Neural cell (in vitro differentiated cells): Measurements from ENCODE around the gene CDSN.

Experiments used
- EP300 ChIP-seq: fragments of 450-650 bp; conservative IDR thresholded peaks from 2 replicates; pipeline ENCODE4 v1.6.1; 2014; ENCODE audit warnings: antibody characterized with exemption, mild to moderate bottlenecking, moderate library complexity; ENCODE audit not compliant: poor library complexity, severe bottlenecking
- TF ChIP-seq, protein P1 (sequence below): fragments of 450-650 bp; IDR thresholded peaks from 2 replicates; pipeline ENCODE4 v1.5.1; 2014; ENCODE audit warnings: antibody characterized with exemption, mild to moderate bottlenecking, moderate library complexity; ENCODE audit not compliant: poor library complexity, severe bottlenecking

- TF ChIP-seq EP300, result no peak
- TF ChIP-seq, protein P1, sequence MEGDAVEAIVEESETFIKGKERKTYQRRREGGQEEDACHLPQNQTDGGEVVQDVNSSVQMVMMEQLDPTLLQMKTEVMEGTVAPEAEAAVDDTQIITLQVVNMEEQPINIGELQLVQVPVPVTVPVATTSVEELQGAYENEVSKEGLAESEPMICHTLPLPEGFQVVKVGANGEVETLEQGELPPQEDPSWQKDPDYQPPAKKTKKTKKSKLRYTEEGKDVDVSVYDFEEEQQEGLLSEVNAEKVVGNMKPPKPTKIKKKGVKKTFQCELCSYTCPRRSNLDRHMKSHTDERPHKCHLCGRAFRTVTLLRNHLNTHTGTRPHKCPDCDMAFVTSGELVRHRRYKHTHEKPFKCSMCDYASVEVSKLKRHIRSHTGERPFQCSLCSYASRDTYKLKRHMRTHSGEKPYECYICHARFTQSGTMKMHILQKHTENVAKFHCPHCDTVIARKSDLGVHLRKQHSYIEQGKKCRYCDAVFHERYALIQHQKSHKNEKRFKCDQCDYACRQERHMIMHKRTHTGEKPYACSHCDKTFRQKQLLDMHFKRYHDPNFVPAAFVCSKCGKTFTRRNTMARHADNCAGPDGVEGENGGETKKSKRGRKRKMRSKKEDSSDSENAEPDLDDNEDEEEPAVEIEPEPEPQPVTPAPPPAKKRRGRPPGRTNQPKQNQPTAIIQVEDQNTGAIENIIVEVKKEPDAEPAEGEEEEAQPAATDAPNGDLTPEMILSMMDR, result no peak
Observed at GRCh38 chr6:31090973-31091364, 29.3 kb downstream of the CDSN start.
